ENCODE data around the gene MAST1. TPM values are rescaled to one million over a fixed set of nuclear protein-coding genes. Genes with fewer than 3 reads are reported as not detected.

The MAST1 gene
- total and polyA plus RNA-seq, 4 donors = 0.08 to 0.54 (median 0.23) TPM

- no peak overlapping the region for H3K4me3 ChIP-seq (ENCODE audit: low read depth in 1 of 3, low read length in 3 of 3)
- 26% methylated on average over 43 of the region's 43 CpGs for WGBS
- DNase-seq (ENCODE audit: low spot score) = peak; percentile 92
These were observed 2.1 kb downstream of the MAST1 start for GRCh38 chr19:12840091-12841079.

More at GRCh38 chr19:12840091-12841079, 2.1 kb downstream of the MAST1 start:
- Histone ChIP-seq H3K27me3 (ENCODE audit: control insufficient read depth in 4 of 4, insufficient read depth in 4 of 4, low read length in 3 of 4) (peaks cover 0 to 20% (median 9%) of the 10 kb centered on the region in 4 donors), H3K9me3 (ENCODE audit: control insufficient read depth in 4 of 4, low read length in 3 of 4) (no peaks in the 10 kb centered on the region), H3K9ac (ENCODE audit: low read depth in 1 of 2, low read length in 2 of 2) (no peak overlapping the region), H3K36me3 (ENCODE audit: control insufficient read depth in 4 of 4, insufficient read depth in 3 of 4, low read depth in 1 of 4, low read length in 3 of 4) (no peaks in the 10 kb centered on the region), H3K27ac (ENCODE audit: low read depth in 1 of 2, low read length in 2 of 2) (no peak overlapping the region), H3K4me1 (ENCODE audit: control insufficient read depth in 4 of 4, insufficient read depth in 4 of 4, low read length in 3 of 4) (peaks cover 0 to 6% (median 3%) of the 10 kb centered on the region in 4 donors)
- TF ChIP-seq CTCF (IDR thresholded peaks at IDR 0.05; ENCODE audit: low read depth, low read length, missing input control) (no peak), NR2F2 (IDR thresholded peaks at IDR 0.05) (no peak), ATF3 (IDR thresholded peaks at IDR 0.05) (no peak), FOXA2 (IDR thresholded peaks at IDR 0.05) (no peak), YY1 (IDR thresholded peaks at IDR 0.05) (no peak), EGR1 (IDR thresholded peaks at IDR 0.05; ENCODE audit: low read depth in 2 of 2) (no peak), JUND (IDR thresholded peaks at IDR 0.05) (no peak), FOXA1 (IDR thresholded peaks at IDR 0.05) (no peak), TAF1 (conservative IDR thresholded peaks at IDR 0.05) (no peak), RXRA (IDR thresholded peaks at IDR 0.05) (no peak), ZBTB33 (IDR thresholded peaks at IDR 0.05) (no peak), MAX (IDR thresholded peaks at IDR 0.05) (no peak), HNF4A (conservative IDR thresholded peaks at IDR 0.05) (no peak), REST (IDR thresholded peaks at IDR 0.05) (no peak), GABPA (IDR thresholded peaks at IDR 0.05 in 1 of 2, conservative IDR thresholded peaks at IDR 0.05 in 1 of 2) (no peak), RAD21 (IDR thresholded peaks at IDR 0.05) (no peak)
